PFSK-1 (cell line): ENCODE results near the gene MINDY4.

Source experiments
- FOXP2 ChIP-seq: optimal IDR thresholded peaks from 2 replicates; pipeline ENCODE3; 2011; ENCODE audit warnings: borderline replicate concordance, control low read depth, inconsistent platforms; ENCODE audit not compliant: insufficient read depth; ENCODE audit errors: extremely low read length, extremely low read depth
- POLR2AphosphoS5 ChIP-seq: IDR thresholded peaks from 2 replicates; pipeline ENCODE4 v1.6.1; 2012; ENCODE audit warnings: low read depth, mild to moderate bottlenecking, control low read depth, low read length, moderate library complexity
- SIN3A ChIP-seq: IDR thresholded peaks from 2 replicates; pipeline ENCODE4 v1.6.1; 2012; ENCODE audit warnings: mild to moderate bottlenecking, low read length, moderate library complexity, borderline replicate concordance; ENCODE audit not compliant: insufficient read depth
- TAF1 ChIP-seq: IDR thresholded peaks from 2 replicates; pipeline ENCODE4 v1.6.1; 2012; ENCODE audit warnings: low read length, control low read depth, borderline replicate concordance; ENCODE audit not compliant: insufficient read depth
- TF ChIP-seq, protein P1 (sequence below), 2 experiments: IDR thresholded peaks; 2 replicates each; pipeline versions ENCODE4 v1.6.1 to v1.8.0; 2011 to 2012; ENCODE audit warnings: low read depth in 2 of 2, low read length in 2 of 2, control low read depth in 1 of 2, inconsistent platforms in 1 of 2, mild to moderate bottlenecking in 1 of 2, moderate library complexity in 1 of 2; ENCODE audit not compliant: insufficient read depth in 1 of 2

MINDY4 gene

DNA sequence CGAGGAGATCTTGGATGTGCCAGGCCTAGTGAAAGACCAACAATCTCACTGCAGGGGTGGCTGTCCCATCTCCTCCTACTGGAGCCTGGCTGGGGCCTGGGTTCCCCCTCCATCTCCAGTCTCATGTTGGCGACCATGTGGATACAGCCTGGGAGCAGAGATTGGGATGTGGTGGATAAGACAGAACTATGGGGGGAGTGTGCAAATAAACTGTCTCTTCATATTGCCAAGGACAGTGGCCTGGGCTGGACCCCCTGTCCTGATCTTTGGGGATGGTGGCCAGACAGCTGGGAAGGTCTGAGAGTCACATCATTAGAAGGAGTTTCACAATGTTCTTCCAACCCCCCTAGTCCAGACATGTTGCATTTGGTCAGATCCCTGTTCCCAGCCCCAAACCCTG, 5.8 kb upstream of the MINDY4 start:
- no peak for TF ChIP-seq FOXP2

DNA sequence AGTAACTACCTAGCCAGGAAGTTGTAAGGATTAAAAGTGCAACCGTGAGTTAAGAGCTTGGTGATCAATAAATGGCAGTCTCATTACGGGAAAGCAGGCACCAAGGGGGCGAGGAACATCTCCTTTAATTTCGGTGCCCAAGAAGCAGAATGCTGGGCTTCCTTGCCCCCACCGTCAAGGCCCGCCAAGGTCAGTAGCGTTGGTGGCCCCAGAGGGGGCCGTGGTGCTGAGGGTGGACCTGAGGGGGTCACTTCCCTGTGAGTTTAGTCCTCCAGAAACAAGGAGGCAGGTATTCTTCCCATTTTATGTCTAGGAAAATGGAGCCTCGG, 408 bp upstream of the MINDY4 start:
- no peak for TF ChIP-seq SIN3A
- no peak for TF ChIP-seq FOXP2

DNA sequence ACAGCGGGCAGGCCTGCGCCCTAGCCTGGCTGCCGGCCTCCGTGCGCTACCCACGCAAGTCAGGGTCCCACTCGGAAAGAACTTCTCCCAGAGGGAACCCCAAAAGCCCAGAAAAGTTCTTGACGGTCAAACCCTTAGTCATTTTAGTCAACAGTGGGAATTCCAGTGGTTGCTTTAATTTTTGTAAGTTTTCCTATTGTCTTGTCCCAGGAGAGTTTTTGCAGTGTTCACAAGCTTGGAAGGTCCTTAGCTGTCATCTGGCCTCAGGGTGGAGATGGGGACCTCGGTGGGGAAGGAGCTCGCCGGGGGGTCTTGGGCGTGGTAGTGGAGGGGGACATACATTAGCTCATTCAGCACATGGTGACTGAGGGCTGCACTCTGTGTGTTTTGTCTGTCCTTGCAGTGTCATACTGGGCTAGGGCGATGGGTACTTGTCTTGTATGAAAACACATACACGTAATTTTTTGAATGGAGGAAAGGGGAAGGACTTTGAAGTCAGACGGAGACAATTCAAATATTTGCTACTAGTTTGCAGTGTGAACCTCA, 736 bp downstream of the MINDY4 start:
- no peak for TF ChIP-seq FOXP2
- no peak for TF ChIP-seq SIN3A
- TF ChIP-seq POLR2AphosphoS5 = no peak
- TF ChIP-seq, protein P1, sequence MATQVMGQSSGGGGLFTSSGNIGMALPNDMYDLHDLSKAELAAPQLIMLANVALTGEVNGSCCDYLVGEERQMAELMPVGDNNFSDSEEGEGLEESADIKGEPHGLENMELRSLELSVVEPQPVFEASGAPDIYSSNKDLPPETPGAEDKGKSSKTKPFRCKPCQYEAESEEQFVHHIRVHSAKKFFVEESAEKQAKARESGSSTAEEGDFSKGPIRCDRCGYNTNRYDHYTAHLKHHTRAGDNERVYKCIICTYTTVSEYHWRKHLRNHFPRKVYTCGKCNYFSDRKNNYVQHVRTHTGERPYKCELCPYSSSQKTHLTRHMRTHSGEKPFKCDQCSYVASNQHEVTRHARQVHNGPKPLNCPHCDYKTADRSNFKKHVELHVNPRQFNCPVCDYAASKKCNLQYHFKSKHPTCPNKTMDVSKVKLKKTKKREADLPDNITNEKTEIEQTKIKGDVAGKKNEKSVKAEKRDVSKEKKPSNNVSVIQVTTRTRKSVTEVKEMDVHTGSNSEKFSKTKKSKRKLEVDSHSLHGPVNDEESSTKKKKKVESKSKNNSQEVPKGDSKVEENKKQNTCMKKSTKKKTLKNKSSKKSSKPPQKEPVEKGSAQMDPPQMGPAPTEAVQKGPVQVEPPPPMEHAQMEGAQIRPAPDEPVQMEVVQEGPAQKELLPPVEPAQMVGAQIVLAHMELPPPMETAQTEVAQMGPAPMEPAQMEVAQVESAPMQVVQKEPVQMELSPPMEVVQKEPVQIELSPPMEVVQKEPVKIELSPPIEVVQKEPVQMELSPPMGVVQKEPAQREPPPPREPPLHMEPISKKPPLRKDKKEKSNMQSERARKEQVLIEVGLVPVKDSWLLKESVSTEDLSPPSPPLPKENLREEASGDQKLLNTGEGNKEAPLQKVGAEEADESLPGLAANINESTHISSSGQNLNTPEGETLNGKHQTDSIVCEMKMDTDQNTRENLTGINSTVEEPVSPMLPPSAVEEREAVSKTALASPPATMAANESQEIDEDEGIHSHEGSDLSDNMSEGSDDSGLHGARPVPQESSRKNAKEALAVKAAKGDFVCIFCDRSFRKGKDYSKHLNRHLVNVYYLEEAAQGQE (IDR thresholded peaks at IDR 0.05; ENCODE audit: insufficient read depth in 1 of 2, low read depth in 2 of 2, low read length in 2 of 2) = no peak
- TF ChIP-seq TAF1 = no peak

DNA sequence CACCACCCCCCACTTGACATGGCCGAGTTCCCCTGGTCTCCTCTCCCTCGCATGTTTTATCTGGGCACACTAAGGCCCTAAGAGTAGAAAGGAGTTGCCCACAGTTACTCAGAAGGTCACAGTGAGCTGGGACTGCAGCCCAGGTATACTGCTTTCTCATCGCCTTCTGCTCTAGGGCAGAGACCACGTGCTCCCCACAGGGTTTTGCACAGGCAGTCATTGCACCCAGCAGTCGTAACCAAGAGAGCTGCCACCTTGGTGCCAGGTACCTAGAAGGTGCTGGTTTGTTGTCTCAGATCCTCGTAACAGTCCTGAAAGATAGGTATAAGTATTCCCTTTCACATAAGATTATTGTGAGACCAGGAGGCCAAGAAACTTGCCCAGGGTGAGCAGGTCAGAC, 1.8 kb downstream of the MINDY4 start:
- TF ChIP-seq, protein P1 (IDR thresholded peaks at IDR 0.05; ENCODE audit: insufficient read depth in 1 of 2, low read depth in 2 of 2, low read length in 2 of 2) = no peak
- TF ChIP-seq FOXP2 = no peak
- no peak for TF ChIP-seq SIN3A
- no peak for TF ChIP-seq POLR2AphosphoS5
- no peak for TF ChIP-seq TAF1

DNA sequence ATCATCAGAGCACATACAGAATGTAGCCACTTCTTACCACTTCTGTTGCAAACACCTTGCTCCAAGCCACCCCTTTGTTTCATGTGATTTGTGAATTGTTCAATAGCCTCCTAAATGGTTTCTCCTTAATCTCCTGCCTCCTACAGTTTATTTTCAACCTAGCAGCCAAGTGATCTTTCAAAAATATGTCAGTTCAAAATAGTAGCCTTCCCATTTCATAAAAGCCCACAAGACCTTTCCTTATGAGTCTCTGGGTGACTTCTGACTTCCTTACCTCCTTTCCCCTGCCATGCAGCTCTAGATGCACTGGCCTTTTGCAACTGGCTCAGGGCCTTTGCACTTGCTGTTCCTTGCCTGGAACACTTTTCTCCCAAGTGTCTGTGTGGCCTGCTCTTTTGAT, 4.8 kb downstream of the MINDY4 start:
- TF ChIP-seq POLR2AphosphoS5 = no peak
- TF ChIP-seq FOXP2 = no peak
- TF ChIP-seq, protein P1 (IDR thresholded peaks at IDR 0.05; ENCODE audit: insufficient read depth in 1 of 2, low read depth in 2 of 2, low read length in 2 of 2) = no peak
- no peak for TF ChIP-seq TAF1
- no peak for TF ChIP-seq SIN3A

DNA sequence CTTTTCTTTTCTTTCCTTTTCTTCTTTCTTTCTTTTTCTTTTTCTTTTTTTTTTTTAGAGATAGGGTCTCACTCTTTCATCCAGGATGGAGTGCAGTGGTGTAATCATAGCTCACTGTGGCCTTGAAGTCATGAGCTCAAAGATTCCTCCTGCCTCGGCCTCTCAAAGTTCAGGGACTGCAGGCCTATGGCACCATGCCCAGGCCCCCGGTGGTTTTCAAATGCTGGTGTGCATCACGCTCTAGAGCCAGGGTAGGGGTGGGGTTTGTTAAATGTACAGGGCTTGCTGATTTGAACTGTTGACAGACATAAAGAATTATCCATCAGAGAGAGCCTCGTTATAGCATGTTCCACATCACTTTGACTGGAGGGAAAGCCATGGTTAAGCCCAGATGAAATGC, 5.8 kb downstream of the MINDY4 start:
- TF ChIP-seq POLR2AphosphoS5 (no peak), TAF1 (no peak), SIN3A (no peak), FOXP2 (no peak)
- TF ChIP-seq, protein P1 (IDR thresholded peaks at IDR 0.05; ENCODE audit: insufficient read depth in 1 of 2, low read depth in 2 of 2, low read length in 2 of 2) = no peak
